Endothelial cell (in vitro differentiated cells): ENCODE measurements around the gene UEVLD. TPM values are rescaled to one million over a fixed set of nuclear protein-coding genes. Genes with fewer than 3 reads are reported as not detected.
A peak's percentile ranks its signal among the peaks of the same experiment; 100 is the strongest.

Experiments
- DNase-seq: peaks from one replicate; pipeline ENCODE4 v3.0.0; 2021; ENCODE audit warnings: low spot score
- H3K27ac Mint-ChIP-seq: one replicate; pipeline ENCODE4 v1.8.0; 2021; ENCODE audit warnings: mixed read lengths, inconsistent platforms; ENCODE audit not compliant: unreplicated experiment
- H3K27me3 Mint-ChIP-seq: one replicate; pipeline ENCODE4 v1.8.0; 2021; ENCODE audit warnings: mild to moderate bottlenecking, moderate library complexity, mixed read lengths, inconsistent platforms; ENCODE audit not compliant: unreplicated experiment
- H3K36me3 Mint-ChIP-seq: one replicate; pipeline ENCODE4 v1.8.0; 2021; ENCODE audit warnings: mild to moderate bottlenecking, low read depth, mixed read lengths, inconsistent platforms; ENCODE audit not compliant: unreplicated experiment
- H3K4me1 Mint-ChIP-seq: one replicate; pipeline ENCODE4 v1.8.0; 2021; ENCODE audit warnings: mild to moderate bottlenecking, mixed read lengths, inconsistent platforms; ENCODE audit not compliant: unreplicated experiment
- H3K4me3 Mint-ChIP-seq: one replicate; pipeline ENCODE4 v1.8.0; 2021; ENCODE audit warnings: mild to moderate bottlenecking, mixed read lengths, inconsistent platforms; ENCODE audit not compliant: unreplicated experiment
- H3K9me3 Mint-ChIP-seq: one replicate; pipeline ENCODE4 v1.8.0; 2021; ENCODE audit warnings: mixed read lengths, inconsistent platforms; ENCODE audit not compliant: unreplicated experiment
- total RNA-seq: library from RNA; stranded (reverse); fragmentation: NEBNext Ultra II Directional; extraction: Animal tissue kit (Norgen Biotek cat#: 25700); gene quantifications from one replicate; pipeline ENCODE4 v1.2.1, GENCODE V29; 2021; ENCODE audit not compliant: unreplicated experiment
- TF ChIP-seq, protein P1 (sequence below): fragments of 200-600 bp; sonication (generic); IDR thresholded peaks from one replicate; pipeline ENCODE4 v1.5.0; 2021; ENCODE audit warnings: antibody characterized with exemption; ENCODE audit not compliant: unreplicated experiment

The UEVLD gene
- total RNA-seq, 1 donor from 2014 or later, result 13.2 TPM

DNA sequence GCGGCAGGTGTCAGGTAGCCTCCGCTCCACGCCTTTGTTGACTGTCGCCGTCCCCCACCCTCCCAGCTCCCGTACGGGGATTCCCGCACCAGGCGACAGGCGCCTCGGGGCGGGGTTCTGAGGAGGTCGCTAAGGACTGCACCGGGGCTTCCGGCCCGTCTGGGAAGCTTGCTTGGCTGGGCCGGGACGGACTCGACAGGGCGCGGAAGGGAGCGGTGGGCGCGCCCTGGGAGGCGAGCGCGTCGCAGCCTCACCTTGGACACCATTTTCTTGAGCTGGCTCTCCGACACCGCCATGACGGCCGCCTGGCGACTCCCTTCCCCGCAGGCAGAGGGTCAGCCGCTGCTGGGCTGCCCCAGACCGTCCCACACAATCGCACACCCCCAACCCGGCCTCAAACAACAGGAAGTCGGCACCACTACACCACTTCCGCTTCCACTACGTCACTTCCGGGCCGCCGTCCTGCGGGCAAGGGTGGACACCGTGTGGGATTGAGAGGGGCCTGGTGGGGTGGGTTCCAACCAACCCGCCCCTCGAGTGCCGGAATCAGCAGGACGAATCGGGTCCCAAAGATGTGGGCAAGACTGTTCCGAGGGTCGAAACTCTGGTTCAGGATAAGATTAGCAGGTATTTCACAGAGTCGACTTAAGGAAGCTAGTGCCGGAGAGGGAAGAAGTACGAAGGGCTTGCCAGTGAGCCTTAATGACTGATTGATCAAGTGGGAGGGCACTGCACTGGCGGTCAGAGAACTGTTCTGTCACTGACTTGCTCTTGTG is 61.8 kb downstream of the UEVLD start, which contains the start of gene TSG101:
TSG101 (minus strand) TSS at position 422 of the 776 bp plus-strand sequence; CDS start at position 296, 126 bp downstream.
- Mint-ChIP-seq H3K27me3 (peaks cover 14% of the 10 kb centered on the region), H3K36me3 (peaks cover 14% of the 10 kb centered on the region), H3K9me3 (no peaks in the 10 kb centered on the region), H3K4me3 (peak within 1 kb of the TSS; percentile 99), H3K27ac (peak within 1 kb of the TSS; percentile 100), H3K4me1 (peaks cover 20% of the 10 kb centered on the region)
- peak; percentile 96 for DNase-seq
- TF ChIP-seq, protein P1, sequence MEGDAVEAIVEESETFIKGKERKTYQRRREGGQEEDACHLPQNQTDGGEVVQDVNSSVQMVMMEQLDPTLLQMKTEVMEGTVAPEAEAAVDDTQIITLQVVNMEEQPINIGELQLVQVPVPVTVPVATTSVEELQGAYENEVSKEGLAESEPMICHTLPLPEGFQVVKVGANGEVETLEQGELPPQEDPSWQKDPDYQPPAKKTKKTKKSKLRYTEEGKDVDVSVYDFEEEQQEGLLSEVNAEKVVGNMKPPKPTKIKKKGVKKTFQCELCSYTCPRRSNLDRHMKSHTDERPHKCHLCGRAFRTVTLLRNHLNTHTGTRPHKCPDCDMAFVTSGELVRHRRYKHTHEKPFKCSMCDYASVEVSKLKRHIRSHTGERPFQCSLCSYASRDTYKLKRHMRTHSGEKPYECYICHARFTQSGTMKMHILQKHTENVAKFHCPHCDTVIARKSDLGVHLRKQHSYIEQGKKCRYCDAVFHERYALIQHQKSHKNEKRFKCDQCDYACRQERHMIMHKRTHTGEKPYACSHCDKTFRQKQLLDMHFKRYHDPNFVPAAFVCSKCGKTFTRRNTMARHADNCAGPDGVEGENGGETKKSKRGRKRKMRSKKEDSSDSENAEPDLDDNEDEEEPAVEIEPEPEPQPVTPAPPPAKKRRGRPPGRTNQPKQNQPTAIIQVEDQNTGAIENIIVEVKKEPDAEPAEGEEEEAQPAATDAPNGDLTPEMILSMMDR, result no peak

DNA sequence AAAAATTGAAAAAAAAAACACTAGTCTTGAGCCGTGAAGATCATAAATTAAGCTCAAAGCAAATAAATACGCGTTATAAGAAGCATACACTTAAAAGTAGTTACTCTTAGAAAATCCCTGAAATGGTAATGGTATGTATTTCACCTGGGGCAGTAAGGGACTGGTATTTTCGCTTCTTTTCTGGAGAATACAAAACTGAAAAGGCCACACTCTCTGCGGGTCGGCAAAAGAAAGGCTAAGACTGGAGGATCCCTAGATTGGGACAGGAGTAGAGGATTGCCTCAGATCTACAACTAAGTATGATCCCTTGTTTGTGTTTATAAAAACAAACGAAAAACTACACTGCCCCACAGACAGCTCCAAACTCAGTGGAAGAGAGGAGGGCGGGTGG is 62.4 kb downstream of the UEVLD start:
- peaks cover 20% of the 10 kb centered on the region for H3K4me1 Mint-ChIP-seq

DNA sequence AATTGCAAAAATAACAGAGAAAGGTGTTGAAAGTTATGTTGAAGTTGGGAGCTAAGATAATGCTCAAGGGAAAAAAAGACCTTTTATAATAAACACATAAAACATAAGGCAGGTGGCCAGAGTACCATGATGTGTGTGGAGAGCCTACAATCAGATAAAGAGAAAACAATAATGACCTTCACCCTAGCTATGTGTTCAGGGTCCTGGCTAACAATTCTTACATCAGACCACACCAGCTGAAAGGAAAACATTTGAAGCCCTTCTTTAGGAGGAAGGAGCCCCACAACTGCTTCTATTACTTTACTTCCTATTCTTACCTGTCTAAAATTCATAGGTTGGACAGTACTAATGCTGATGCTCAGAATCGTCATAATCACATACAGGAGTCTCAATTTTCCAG is 64.3 kb downstream of the UEVLD start:
- TF ChIP-seq, protein P1, result no peak
- H3K4me1 Mint-ChIP-seq, result peaks cover 20% of the 10 kb centered on the region
- no peak overlapping the region for H3K27ac Mint-ChIP-seq
- peaks cover 11% of the 10 kb centered on the region for H3K27me3 Mint-ChIP-seq
- no peaks in the 10 kb centered on the region for H3K9me3 Mint-ChIP-seq
- peaks cover 14% of the 10 kb centered on the region for H3K36me3 Mint-ChIP-seq
- H3K4me3 Mint-ChIP-seq, result no peak overlapping the region
- DNase-seq, result no peak

More for the DNA sequence above, 62.4 kb downstream of the UEVLD start:
- Mint-ChIP-seq H3K36me3 (peaks cover 14% of the 10 kb centered on the region), H3K27ac (peak overlapping the region; percentile 100), H3K4me3 (peak overlapping the region; percentile 99), H3K9me3 (no peaks in the 10 kb centered on the region), H3K27me3 (peaks cover 14% of the 10 kb centered on the region)
- TF ChIP-seq, protein P1, result no peak
- DNase-seq, result no peak

DNA sequence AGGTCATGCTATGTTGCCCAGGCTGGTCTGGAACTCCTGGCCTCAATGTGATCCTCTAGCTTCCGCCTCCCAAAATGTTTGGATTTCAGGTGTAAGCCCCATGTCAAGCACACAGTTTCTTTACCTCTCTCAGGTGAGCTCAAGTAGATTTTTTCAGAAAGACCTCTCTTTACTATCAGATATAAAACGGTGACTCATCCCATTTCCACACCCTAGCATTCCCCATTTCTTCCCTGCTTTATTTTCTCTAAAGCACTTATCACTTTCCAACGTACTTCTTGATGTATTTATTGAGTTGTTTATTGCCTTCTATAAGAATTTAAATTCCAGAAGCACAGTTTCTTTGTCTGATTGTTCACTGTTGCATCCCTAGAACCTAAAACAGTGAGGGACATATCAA is 65.5 kb downstream of the UEVLD start:
- DNase-seq, result no peak
- Mint-ChIP-seq H3K4me3 (no peak overlapping the region), H3K9me3 (no peaks in the 10 kb centered on the region), H3K27me3 (peaks cover 11% of the 10 kb centered on the region), H3K27ac (peak overlapping the region; percentile 25), H3K36me3 (peaks cover 14% of the 10 kb centered on the region), H3K4me1 (peaks cover 20% of the 10 kb centered on the region)
- TF ChIP-seq, protein P1, result no peak

DNA sequence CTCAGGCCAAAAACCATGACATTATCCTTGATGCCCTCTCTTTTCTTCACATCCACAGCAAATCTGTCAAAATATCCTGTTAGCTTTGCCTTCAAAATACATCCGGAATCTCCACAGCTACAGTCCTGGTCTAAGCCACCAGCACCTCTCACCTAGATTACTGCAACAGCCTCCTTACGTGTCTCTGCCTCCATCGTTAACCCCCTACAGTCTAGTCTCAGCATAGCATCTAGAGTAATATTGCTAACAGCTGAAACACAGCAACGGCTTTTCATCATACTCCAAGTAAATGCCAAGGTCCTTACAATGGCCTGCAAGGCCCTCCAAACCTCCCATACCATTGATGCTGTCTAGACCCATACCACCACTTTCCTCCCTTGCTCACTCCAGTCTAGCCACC is 66.1 kb downstream of the UEVLD start:
- no peaks in the 10 kb centered on the region for H3K9me3 Mint-ChIP-seq
- DNase-seq, result no peak
- peaks cover 14% of the 10 kb centered on the region for H3K36me3 Mint-ChIP-seq
- peaks cover 14% of the 10 kb centered on the region for H3K4me1 Mint-ChIP-seq
- peaks cover 10% of the 10 kb centered on the region for H3K27me3 Mint-ChIP-seq
- TF ChIP-seq, protein P1, result no peak
- peak overlapping the region; percentile 56 for H3K4me3 Mint-ChIP-seq
- peak overlapping the region; percentile 3 for H3K27ac Mint-ChIP-seq
